ENCODE data around the gene MPZL1. TPM values are rescaled to one million over a fixed set of nuclear protein-coding genes. Genes with fewer than 3 reads are reported as not detected.

The MPZL1 gene
- total and polyA plus RNA-seq, 2 of the 13 experiments (the other 11 are each of a cell fraction or from before 2014, with no cell fraction given) = 38.0 to 68.7 TPM

- Histone ChIP-seq H3K9ac (ENCODE audit: insufficient read depth, low read depth, low read length) (no peak overlapping the region), H3K4me1 (ENCODE audit: insufficient read depth, low read length) (peaks cover 8% of the 10 kb centered on the region; the same call in 1 of the 2 replicates), H3K4me2 (ENCODE audit: low read depth, low read length) (no peak overlapping the region), H2AFZ (ENCODE audit: low read length) (no peak overlapping the region), H3K27me3 (ENCODE audit: control insufficient read depth in 1 of 2, insufficient read depth in 2 of 2, low read length in 2 of 2) (peaks cover 0 to 29% of the 10 kb centered on the region in 2 experiments; a peak in 3 of 5 replicates), H3K36me3 (replicated peaks in 1 of 2; ENCODE audit: control insufficient read depth in 1 of 2, insufficient read depth in 2 of 2, low read length in 2 of 2) (no peaks in the 10 kb centered on the region), H3K4me3 (replicated peaks in 1 of 3; ENCODE audit: insufficient read depth in 1 of 3, low read depth in 2 of 3, low read length in 3 of 3) (no peak overlapping the region), H4K20me1 (ENCODE audit: insufficient read depth, low read length) (no peaks in the 10 kb centered on the region), H3K79me2 (ENCODE audit: insufficient read depth, low read length) (no peaks in the 10 kb centered on the region), H3K9me3 (ENCODE audit: low read length) (no peaks in the 10 kb centered on the region), H3K27ac (ENCODE audit: extremely low read length, insufficient read depth, low read length) (no peak overlapping the region)
- FAIRE-seq (no peak), DNase-seq (ENCODE audit: low spot score) (no peak), ATAC-seq (no peak)
- POLR2A ChIA-PET = no interaction called here
- CTCF ChIA-PET (ENCODE audit: low intra/inter-chr PET ratio, low total read pairs) = no interaction called here
- BruUV-seq (replicated peaks) = no TSS peak
- intact Hi-C loops (cut with micrococcal nuclease; ENCODE audit: unreplicated experiment) = loop anchor here (10.0 kb wide), 1 partner anchor 619 kb away; no protein-coding TSS in a partner anchor
- in situ Hi-C loops (cut with HindIII; ENCODE audit: extremely low pct_ligation_motif_present, low pct_unique_long_range_greater_than_20kb) = no loop called here
- TF ChIP-seq GRHL1 (CRISPR knock-in tag; conservative IDR thresholded peaks at IDR 0.05) (no peak), ZNF3 (CRISPR knock-in tag; IDR thresholded peaks at IDR 0.05) (no peak), ZNF33A (CRISPR knock-in tag; IDR thresholded peaks at IDR 0.05; ENCODE audit: borderline replicate concordance) (no peak), ZNF800 (CRISPR knock-in tag; IDR thresholded peaks at IDR 0.05) (no peak), SP5 (CRISPR knock-in tag; IDR thresholded peaks at IDR 0.05; ENCODE audit: borderline replicate concordance, low read depth) (no peak)
- WGBS (ENCODE audit: low lambda C conversion rate) = 0% methylated on average over 1 of the region's 1 CpG
Measured at GRCh38 chr1:167703557-167703956, 18.2 kb upstream of the MPZL1 start.
